ENCODE measurements around the gene IRF2BP1.
"Not testable (repeated sequence)": the region's sequence is repeated elsewhere in the genome, so short reads cannot be mapped to it uniquely, and the experiment has no call there.

The IRF2BP1 gene

GRCh38 chr19:45902651-45903625 lies 17.0 kb upstream of the IRF2BP1 start:
- peak; percentile 98 to 99 (median 98) for DNase-seq (ENCODE audit: low read depth in 3 of 3)

- DNase-seq (ENCODE audit: low read depth in 3 of 3): no peak
Observed at GRCh38 chr19:45901912-45902650, 16.1 kb upstream of the IRF2BP1 start, which contains the start of gene MYPOP. Gene MYPOP, minus strand, starts transcription at chr19:45902613. Its CDS starts 840 bp downstream, at chr19:45901773.

- DNase-seq (ENCODE audit: low read depth in 3 of 3): no peak
Observed at GRCh38 chr19:45901432-45901911, 15.5 kb upstream of the IRF2BP1 start.

DNA sequence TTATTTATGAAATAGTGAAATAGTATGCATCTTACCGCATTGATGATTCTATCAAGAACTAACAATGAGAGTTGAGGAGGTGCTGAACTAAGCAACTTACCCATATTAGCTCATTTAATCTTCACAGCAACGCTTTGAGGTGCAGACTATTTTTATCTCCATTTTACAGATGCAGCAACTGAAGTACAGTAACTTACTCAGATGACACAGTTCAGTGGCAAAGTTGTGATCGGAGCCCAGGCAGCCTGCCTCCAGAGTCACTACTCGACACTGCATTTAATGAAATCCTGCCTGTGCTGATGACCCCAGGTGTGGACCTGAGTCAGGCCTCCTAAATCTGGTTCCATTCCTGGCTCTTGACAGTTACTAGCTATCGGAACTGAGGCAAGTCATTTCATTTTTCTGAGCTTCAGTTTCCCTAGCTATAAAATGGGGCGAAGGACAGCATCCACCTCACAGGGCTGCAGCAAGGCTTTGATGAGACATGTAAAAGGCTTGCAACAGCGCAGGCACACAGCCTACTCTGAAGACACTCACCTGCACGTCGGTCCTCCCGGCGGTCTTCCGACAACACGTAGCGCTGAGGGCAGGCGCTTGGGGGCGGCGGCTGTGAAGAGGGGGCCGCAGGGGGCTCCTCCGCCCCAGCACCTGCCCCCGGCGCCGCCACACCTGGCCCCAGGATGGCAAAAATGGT lies 14.9 kb upstream of the IRF2BP1 start:
- DNase-seq (ENCODE audit: low read depth in 3 of 3): no peak

GRCh38 chr19:45899919-45900589 lies 14.1 kb upstream of the IRF2BP1 start:
- no peak for DNase-seq (ENCODE audit: low read depth in 3 of 3)

DNA sequence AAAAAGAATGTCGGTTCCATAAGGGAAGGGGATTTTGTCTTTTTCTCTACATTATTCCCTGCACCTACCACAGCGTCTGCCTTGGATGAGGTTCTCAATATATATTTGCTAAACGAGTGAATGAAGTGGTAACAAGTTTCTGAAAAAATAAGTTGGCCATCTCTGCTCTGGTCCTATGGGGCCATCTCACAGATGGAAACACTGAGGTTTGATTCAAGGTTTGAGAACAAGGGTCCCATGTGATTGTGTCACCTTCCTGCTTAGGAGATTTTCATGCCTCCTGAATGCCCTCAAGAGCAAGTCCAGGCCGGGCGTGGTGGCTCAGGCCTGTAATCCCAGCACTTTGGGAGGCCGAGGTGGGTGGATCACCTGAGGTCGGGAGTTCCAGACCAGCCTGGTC lies 13.3 kb upstream of the IRF2BP1 start:
- DNase-seq (ENCODE audit: low read depth in 3 of 3): no peak

GRCh38 chr19:45897261-45897812 lies 11.4 kb upstream of the IRF2BP1 start:
- DNase-seq (ENCODE audit: low read depth in 3 of 3): no peak

GRCh38 chr19:45895983-45896599 lies 10.2 kb upstream of the IRF2BP1 start:
- not testable (repeated sequence) for DNase-seq (ENCODE audit: low read depth in 3 of 3)

GRCh38 chr19:45895519-45895972 lies 9.6 kb upstream of the IRF2BP1 start:
- DNase-seq (ENCODE audit: low read depth in 3 of 3): no peak

DNA sequence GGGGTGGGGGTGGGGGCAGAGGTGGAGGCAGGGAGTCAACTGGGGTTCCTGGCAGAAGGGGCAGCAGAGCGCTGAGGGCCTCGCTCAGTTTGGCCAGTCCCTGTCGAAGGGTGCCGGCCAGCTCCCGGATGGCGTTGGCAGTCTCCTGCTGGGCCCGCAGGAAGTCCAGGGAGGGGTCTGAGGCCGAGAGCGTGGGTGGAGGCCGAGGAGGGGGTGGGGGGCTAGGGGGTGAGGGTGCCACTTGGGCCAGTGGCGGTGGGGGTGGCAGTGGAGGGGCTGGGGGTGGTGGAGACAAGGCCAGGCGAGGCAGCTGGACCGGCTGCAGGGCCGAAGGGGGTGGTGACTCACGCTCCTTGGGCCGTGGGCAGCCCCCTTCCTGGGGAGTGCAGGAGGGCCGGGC lies 4.9 kb upstream of the IRF2BP1 start:
- no peak for DNase-seq (ENCODE audit: low read depth in 3 of 3)

GRCh38 chr19:45889210-45889885 lies 3.4 kb upstream of the IRF2BP1 start:
- DNase-seq (ENCODE audit: low read depth in 3 of 3): no peak

DNA sequence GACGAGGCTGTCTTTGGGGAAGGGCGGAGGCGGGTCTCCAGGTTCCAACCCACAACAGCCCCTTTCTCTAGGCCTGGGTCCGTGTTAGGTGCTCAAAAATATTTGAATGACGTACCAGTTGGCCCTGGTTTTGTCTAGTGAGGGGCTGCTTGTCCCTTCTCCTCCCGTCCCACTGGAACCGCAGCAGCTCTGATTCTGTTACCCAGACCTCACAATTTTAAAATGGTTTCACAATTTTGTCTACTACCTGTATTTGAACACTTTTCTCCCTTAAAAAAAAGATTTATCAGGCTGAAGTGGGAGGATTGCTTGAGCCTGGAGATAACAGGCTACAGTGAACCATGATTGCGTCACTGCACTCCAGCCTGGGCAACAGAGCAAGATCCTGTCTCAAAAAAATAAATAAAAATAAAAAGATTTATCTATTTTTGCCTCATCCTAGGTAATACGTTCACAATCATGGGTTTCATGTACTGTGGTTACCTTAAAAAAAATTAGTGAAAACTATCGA lies 1.3 kb upstream of the IRF2BP1 start:
- DNase-seq (ENCODE audit: low read depth in 3 of 3): no peak

GRCh38 chr19:45886427-45887199 lies 672 bp upstream of the IRF2BP1 start:
- peak; percentile 78 to 89 (median 86) for DNase-seq (ENCODE audit: low read depth in 3 of 3)

GRCh38 chr19:45884682-45885555 lies 1.0 kb downstream of the IRF2BP1 start:
- DNase-seq (ENCODE audit: low read depth in 3 of 3): no peak

GRCh38 chr19:45883881-45884681 lies 1.9 kb downstream of the IRF2BP1 start:
- DNase-seq (ENCODE audit: low read depth in 3 of 3): no peak

- DNase-seq (ENCODE audit: low read depth in 3 of 3): no peak
Observed at GRCh38 chr19:45883586-45883880, 2.4 kb downstream of the IRF2BP1 start.

All from stimulated activated CD4-positive, alpha-beta T cell treated with anti-CD3 and anti-CD28 coated beads, TNF-alpha, amount 100 ng/mL, for 48 hours (primary cell).